ENCODE measurements around the gene DCUN1D2. TPM values are rescaled to one million over a fixed set of nuclear protein-coding genes. Genes with fewer than 3 reads are reported as not detected.
A peak's percentile ranks its signal among the peaks of the same experiment; 100 is the strongest.

DCUN1D2 gene
- total and polyA plus RNA-seq, 8 donors: 4.8 to 18.3 (median 8.3) TPM

- Histone ChIP-seq H3K9me3 (no peaks in the 10 kb centered on the region), H3K27me3 (no peaks in the 10 kb centered on the region), H3K4me1 (peaks cover 0 to 2% (median 0%) of the 10 kb centered on the region in 3 donors), H3K36me3 (peaks cover 0 to 70% (median 13%) of the 10 kb centered on the region in 3 donors), H3K27ac (no peak overlapping the region), H3K4me3 (no peak overlapping the region)
- 90 to 97% methylated on average over 11 of the region's 11 CpGs for WGBS, 2 donors
- TF ChIP-seq CTCF (IDR thresholded peaks at IDR 0.05): no peak
- DNase-seq: no peak
- ATAC-seq: no peak
- intact Hi-C loops (cut with DNase I): no loop called here
- no peak for FAIRE-seq
These were observed 10.2 kb upstream of the DCUN1D2 start for GRCh38 chr13:113500530-113501265.

- WGBS, 2 donors: 85 to 89% methylated on average over 4 of the region's 4 CpGs
- Histone ChIP-seq H3K27ac (no peak overlapping the region), H3K36me3 (peaks cover 0 to 74% (median 13%) of the 10 kb centered on the region in 3 donors), H3K4me3 (no peak overlapping the region), H3K27me3 (no peaks in the 10 kb centered on the region), H3K4me1 (peaks cover 0 to 10% (median 0%) of the 10 kb centered on the region in 3 donors), H3K9me3 (no peaks in the 10 kb centered on the region)
- FAIRE-seq (no peak), DNase-seq (no peak), ATAC-seq (no peak)
- no peak for TF ChIP-seq CTCF (IDR thresholded peaks at IDR 0.05)
- intact Hi-C loops (cut with DNase I): no loop called here
These were observed 9.4 kb upstream of the DCUN1D2 start for GRCh38 chr13:113499936-113500335.

- H3K27ac ChIP-seq: no peak overlapping the region
- H3K27me3 ChIP-seq: no peaks in the 10 kb centered on the region
- 92% methylated on average over 6 of the region's 6 CpGs for WGBS, 2 donors
- intact Hi-C loops (cut with DNase I): no loop called here
- no peak for FAIRE-seq
- TF ChIP-seq CTCF (IDR thresholded peaks at IDR 0.05): no peak
- no peak for ATAC-seq
- H3K9me3 ChIP-seq: no peaks in the 10 kb centered on the region
- no peak for DNase-seq
- peaks cover 0 to 68% (median 13%) of the 10 kb centered on the region in 3 donors for H3K36me3 ChIP-seq
- peaks cover 3 to 20% (median 5%) of the 10 kb centered on the region in 3 donors for H3K4me1 ChIP-seq
- H3K4me3 ChIP-seq: no peak overlapping the region
These were observed 8.4 kb upstream of the DCUN1D2 start for GRCh38 chr13:113498905-113499304.

- no peaks in the 10 kb centered on the region for H3K9me3 ChIP-seq
These were observed 6.7 kb upstream of the DCUN1D2 start for GRCh38 chr13:113497217-113497616.

More at GRCh38 chr13:113497217-113497616, 6.7 kb upstream of the DCUN1D2 start:
- TF ChIP-seq CTCF (IDR thresholded peaks at IDR 0.05): no peak
- FAIRE-seq (no peak), DNase-seq (peak in 2 of 6 donors; percentile 37 to 39), ATAC-seq (no peak)
- no peak overlapping the region for H3K27ac ChIP-seq
- H3K36me3 ChIP-seq: peaks cover 0 to 56% (median 13%) of the 10 kb centered on the region in 3 donors
- no peak overlapping the region for H3K4me3 ChIP-seq
- peaks cover 5 to 35% (median 18%) of the 10 kb centered on the region in 3 donors for H3K4me1 ChIP-seq
- intact Hi-C loops (cut with DNase I): no loop called here
- WGBS, 2 donors: 70 to 82% methylated on average over 1 of the region's 1 CpG
- H3K27me3 ChIP-seq: no peaks in the 10 kb centered on the region

Data from pancreas (tissue), 10 donors.